Fibroblast of pulmonary artery (primary cell): ENCODE measurements around the gene NHLRC3.
A peak's percentile ranks its signal among the peaks of the same experiment; 100 is the strongest.

Source experiments
- DNase-seq: peaks from one replicate; pipeline ENCODE4 v3.0.0-alpha.2; 2010; ENCODE audit warnings: low read depth
- H3K4me3 ChIP-seq: replicated peaks from 2 replicates; pipeline ENCODE4 v1.5.1; 2011; ENCODE audit warnings: low read depth, mild to moderate bottlenecking, control low read depth, low read length, moderate library complexity
- CTCF ChIP-seq: IDR thresholded peaks from 2 replicates; pipeline ENCODE4 v1.5.1; 2011; ENCODE audit warnings: mild to moderate bottlenecking, control low read depth, low read length, inconsistent platforms; ENCODE audit errors: missing control alignments

The NHLRC3 gene

GRCh38 chr13:39016087-39016486, 22.2 kb upstream of the NHLRC3 start:
- no peak for DNase-seq
- TF ChIP-seq CTCF = no peak
- no peak overlapping the region for H3K4me3 ChIP-seq

- H3K4me3 ChIP-seq = no peak overlapping the region
- DNase-seq = peak; percentile 50
- peak; percentile 61 for TF ChIP-seq CTCF
Measured at GRCh38 chr13:39016787-39017186, 21.5 kb upstream of the NHLRC3 start.

- no peak overlapping the region for H3K4me3 ChIP-seq
- TF ChIP-seq CTCF = no peak
- no peak for DNase-seq
Measured at GRCh38 chr13:39020853-39021462, 17.3 kb upstream of the NHLRC3 start.

GRCh38 chr13:39023316-39023715, 14.9 kb upstream of the NHLRC3 start:
- no peak overlapping the region for H3K4me3 ChIP-seq
- TF ChIP-seq CTCF = no peak
- DNase-seq = peak; percentile 90

GRCh38 chr13:39023761-39024160, 14.5 kb upstream of the NHLRC3 start:
- no peak overlapping the region for H3K4me3 ChIP-seq
- no peak for TF ChIP-seq CTCF
- peak; percentile 57 for DNase-seq

- no peak for DNase-seq
- no peak for TF ChIP-seq CTCF
- H3K4me3 ChIP-seq = no peak overlapping the region
Measured at GRCh38 chr13:39025433-39025839, 12.8 kb upstream of the NHLRC3 start.

GRCh38 chr13:39032150-39032549, 6.1 kb upstream of the NHLRC3 start:
- no peak overlapping the region for H3K4me3 ChIP-seq
- DNase-seq = no peak
- no peak for TF ChIP-seq CTCF
